NCI-H2171 treated with DMSO at 0.1 percent for 48 hours (cell line): Measurements from ENCODE around the gene PSMA5.
"Not testable (repeated sequence)": the region's sequence is repeated elsewhere in the genome, so short reads cannot be mapped to it uniquely, and the experiment has no call there.

ENCODE experiments used
- DNase-seq: peaks from one replicate; lab custom pipeline; 2025; lab: John Stamatoyannopoulos, UW

The PSMA5 gene

DNA sequence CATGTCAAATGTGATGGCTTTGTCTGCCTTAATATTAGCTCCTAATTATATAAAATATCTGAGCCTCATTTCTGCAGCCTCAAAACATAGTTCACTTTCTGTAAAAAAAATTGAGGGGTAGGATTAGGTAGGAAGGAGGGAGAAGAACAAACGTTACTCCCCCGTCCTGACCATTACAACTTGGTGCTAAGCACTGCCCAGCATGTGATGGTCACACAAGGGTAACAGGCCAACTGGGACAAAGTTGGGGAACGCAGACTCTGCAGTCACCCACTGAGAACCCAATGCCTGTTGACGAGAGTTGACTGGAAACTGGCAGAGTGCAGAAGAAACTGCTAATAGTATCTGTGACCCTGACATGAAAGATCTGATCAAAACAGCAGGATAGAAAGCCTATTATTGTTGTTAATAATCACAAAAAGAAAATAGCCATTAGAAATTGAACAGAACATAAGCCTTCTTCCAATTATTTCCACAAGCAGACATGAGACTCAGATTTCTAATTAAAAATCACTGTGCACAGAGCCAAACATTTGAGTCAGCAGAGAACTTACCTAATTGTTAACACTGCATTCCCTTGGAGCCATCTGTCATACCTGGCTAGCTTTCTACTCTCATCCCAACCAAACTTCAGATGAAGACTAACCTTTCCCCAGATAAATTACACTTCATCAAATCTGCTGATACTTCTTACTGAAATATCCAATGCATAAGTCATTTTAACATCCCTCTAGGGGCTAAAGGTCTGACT lies 34.0 kb downstream of the PSMA5 start:
- peak; percentile 38 for DNase-seq

DNA sequence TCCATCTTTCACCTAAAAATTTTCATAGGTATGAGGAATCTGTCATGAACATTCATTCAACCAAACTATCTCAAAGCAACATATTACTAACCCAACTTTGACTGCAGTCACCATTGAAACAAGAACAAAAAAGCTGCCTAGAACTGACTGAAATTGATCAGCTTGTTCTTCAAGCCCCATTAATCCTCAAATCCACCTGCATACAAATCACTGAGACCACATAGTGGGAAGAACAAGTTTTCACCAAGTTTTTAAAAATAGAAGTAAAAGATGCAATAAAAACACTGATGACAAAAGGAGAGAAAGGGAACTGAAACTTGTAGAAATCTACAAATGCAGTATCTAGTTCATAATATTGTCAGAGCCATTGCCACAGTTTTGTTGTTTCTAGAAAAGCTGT lies 34.6 kb downstream of the PSMA5 start:
- DNase-seq, result no peak

DNA sequence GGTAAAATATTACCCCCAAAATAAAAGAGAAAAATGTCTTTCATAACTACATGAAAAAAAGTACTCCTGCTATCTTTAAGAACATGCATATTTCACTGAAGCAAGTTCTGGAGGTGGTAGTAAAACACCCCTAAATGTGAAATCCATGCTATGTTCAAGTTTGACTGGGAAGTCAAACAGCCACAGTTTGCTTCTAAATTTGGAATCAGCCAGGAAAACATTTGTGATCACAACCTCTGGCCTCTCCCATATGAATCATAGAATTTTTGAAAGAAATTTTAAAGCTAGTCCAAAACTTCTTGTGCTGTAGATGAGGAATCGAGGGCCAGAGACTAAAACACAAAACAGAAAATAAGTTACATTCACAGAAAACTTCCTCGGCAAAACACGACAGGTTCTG lies 35.1 kb downstream of the PSMA5 start:
- DNase-seq, result no peak

DNA sequence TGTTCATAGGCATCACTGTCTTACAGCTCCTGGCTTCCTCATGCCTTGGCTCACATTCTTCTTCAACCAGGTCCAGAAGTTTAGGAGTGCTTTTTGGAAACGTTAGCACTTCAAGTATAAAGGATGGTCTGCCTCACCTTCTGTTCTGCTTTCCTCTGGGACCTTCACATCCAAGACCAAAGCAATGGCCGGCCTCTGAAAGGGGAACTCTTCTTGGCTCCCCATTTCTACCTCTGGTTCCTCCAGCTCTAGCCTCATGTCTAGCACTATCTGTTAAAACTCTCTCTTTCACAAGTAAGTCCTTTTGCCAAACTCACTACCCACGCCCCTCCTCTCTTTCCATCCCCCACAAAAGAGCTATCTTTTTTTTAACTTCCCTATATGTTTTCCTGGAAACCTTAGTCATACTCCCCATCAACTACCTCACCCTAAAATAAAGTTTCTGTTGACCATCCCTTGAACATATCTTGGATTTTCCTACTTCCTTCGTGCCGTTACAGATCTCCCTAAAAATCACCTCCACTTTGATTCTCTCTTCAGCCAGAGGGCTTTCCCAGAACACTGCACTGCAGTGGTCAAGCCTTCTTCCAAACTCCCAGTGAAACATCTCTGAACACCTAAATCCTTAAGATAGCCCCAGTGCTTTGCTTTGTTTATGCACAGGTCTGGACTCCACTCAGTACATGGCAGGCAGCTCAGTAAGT lies 36.5 kb downstream of the PSMA5 start:
- no peak for DNase-seq

DNA sequence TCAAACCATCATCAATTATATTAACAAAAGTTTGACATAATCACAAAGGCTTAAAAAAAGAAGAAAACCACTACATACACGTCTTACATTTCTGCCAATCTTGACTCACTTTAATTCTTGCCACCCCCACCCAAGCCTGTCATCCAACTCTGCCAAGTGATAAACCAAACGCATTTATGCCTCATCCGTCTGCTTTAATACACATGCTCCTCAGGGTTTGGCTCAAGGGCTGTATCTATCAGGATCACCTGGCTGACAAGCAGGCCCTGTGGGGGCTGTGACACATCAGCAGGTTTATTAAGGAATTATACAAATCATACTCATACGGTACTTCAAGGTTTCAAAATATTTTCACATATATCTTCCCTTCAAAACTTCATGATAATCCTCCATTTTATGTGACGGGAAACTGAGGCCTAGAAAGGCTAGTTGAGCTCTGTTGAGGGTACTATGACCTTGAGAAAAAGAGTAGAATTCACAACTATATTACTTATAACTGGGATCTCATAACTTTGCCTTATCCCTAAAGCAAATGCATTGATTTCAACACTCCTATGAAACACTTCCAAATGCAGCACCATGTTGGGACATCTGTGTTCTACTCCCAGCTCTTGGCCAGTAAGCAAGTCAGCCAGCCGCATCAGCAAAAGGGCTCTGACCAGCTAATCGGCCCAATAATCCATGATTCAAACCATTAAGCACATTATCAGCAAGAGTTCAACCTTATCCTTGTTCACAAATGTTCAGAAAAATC lies 37.2 kb downstream of the PSMA5 start:
- no peak for DNase-seq

DNA sequence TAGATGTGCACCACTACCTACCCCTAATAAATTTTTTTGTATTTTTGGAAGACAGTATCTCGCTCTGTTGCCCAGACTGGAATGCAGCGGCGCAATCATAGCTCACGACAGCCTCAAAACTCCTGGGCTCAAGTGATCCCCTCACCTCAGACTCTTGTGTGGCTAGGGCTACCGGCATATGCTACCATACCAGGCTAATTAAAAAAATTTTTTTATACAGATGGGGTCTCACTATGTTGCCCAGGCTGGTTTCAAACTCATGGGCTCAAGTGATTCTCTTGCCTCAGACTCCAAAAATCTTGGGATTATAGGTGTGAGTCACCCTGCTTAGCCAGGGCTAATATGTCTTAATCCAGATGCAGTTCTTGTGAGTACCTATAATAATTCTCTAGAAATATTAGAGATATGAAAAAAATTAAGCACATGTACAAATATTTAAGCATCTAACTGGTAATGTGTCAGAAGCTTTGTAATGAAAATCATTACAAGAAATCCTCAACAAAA lies 38.0 kb downstream of the PSMA5 start:
- no peak for DNase-seq

DNA sequence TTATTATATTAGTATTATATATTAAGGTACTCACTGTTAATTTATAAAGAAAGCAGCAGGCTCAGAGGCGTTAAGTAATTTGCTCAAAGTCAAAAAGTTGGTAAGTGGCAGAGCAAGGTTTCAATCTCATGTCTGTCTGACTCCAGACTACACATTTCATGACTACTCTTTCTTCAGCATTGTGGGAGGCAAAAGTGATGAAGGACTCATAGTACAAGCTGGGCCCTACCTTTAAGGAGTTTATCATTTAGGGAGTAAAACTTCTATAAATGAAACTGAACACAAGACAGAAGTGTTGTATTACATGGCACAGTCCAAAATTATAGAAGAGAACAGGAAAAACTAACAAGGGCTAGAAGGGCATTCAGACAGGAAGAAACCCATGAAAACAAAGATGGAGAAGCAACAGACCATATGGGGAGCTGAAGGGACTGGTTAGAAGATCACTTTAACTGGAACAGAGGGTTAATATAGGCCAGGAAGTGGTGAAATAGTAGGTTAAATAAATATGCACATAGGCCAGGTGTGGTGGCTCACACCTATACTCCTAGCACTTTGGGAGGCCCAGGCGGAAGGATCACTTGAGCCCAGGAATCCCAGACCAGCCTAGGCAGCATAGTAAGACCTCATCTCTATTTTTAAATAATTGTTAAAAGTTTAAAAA lies 40.1 kb downstream of the PSMA5 start:
- DNase-seq, result no peak

DNA sequence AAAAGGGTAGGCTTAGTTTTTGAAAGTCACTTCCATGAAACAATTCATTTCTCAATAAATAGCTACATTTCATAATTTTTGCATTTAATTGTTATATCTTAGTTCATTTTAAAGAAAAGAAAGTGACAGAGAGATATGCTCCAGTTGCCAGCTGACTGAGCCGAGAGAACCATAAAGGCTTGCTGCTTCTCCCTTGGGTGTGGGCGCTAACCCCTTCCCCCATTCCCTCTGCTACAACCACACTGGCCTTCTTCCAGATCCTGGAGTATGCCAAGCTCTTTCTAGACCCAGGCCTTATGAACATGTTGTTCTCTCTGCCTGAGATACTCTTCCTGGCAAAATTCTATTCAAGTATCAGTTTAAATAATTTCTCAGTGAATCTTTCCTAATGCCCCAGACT lies 40.8 kb downstream of the PSMA5 start:
- DNase-seq, result peak; percentile 32

DNA sequence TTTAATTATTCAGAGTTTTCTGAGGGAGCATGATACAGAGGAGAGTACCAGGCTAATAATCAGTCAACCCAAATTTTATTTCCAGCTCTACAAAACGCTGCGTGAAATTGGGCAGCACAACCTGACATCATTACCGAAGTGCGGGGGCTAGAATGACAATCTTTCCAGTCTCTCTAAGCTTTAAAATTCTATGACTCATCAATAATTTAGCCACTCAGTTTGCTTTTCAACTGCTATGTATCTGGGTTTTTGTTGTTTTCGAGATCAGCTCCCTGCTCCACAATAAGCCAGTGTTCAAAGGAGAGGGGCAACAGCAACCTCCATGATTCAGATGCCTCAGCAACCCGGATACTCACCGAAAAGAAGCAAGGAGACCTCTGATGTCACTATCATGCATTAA lies 42.4 kb downstream of the PSMA5 start:
- no peak for DNase-seq

DNA sequence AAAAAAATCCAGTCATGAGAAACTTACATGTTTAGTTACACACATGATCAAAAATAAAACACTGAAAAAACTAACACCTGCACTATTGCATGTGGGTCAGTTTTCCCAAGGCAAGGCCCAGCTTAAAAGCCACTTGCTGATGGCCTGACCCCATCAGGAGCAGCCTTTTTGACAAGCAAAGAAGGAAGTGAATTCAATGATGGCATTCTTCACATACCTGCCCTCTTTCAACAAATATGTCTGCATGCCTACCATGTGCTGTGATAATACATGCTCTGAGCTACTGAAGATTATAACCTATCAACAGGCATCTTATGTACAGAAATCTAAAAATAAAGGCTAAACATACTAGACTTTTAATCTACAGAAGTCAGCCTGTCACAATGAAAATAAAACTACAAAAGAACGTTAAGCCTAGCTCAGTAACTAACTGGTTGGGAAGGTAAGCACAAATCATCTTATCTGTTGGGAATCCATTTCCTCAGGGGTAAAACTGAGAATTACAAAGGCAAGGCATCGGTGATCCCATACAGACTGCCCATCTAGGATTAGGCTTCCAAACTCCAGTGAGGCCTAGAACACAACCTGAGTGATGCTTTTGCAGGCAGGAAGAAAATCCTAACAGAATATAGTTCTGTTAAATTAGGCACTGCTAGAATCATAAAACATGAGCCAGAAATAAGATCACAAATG lies 43.0 kb downstream of the PSMA5 start:
- no peak for DNase-seq

DNA sequence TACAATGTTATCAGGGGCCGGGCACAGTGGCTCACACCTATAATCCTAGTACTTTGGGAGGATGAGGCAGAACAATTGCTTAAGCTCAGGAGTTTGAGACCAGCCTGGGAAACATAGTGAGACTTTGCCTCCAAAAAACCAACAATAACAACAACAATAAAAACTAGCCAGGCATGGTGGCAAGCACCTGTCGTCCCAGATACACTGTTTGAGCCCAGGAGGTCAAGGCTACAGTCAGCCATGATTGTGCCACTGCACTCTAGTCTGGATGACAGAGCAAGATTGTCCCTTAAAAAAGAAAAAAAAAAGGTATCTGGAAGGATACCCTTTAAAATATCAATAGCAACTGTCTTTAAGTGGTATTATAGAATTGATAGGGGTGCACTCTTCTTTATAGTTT lies 44.7 kb downstream of the PSMA5 start:
- no peak for DNase-seq

DNA sequence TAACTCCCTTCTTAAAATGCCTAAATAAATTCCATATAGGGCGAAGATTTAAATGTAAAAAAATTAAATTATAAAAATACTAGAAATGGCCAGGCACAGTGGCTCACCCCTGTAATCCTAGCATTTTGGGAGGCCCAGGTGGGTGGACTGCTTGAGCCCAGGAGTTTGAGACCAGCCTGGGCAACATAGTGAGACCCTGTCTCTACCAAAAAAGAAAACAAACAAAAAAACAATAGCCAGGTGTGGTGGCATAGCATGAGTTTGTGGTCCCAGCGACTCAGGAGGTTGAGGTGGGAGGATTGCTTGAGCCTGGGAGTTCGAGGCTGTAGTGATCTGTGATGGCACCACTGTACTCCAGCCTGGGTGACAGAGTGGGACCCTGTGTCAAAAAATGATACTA lies 46.3 kb downstream of the PSMA5 start:
- no peak for DNase-seq

DNA sequence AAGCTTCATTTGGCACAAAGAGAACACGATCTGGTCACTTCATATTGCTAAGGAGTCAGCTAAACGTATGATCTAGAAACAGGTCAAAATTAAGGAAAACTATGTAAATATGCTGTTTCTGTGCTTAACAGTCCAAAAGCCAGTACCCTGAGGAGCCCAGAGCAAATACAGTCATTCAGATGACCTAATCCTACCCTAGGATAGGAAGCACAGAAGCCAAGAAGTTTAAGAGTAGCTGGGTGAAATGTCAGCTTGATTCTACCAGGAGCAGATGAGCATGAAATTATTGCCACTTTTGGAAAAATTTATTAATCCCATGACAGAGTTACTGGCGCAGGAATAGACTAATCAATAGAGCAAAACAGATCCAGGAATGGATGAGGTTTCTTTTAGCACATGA lies 46.8 kb downstream of the PSMA5 start:
- DNase-seq, result no peak

DNA sequence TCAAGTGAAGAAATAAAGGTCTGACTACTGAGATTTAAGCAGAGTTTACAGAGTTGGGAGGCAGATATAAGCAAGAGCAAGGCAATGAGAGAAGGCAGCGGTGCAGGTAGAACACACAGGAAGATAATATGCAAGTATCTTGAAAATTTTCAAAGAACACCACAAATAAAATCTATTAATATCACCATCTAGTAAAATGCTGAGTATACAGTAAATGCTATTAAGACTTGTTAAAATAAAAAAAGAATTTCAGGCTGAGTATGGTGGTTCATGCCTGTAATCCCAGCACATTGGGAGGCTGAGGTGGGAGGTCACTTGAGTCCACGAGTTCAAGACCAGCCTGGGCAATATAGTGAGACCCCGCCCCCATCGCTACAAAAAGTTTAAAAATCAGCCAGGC lies 48.5 kb downstream of the PSMA5 start:
- no peak for DNase-seq

DNA sequence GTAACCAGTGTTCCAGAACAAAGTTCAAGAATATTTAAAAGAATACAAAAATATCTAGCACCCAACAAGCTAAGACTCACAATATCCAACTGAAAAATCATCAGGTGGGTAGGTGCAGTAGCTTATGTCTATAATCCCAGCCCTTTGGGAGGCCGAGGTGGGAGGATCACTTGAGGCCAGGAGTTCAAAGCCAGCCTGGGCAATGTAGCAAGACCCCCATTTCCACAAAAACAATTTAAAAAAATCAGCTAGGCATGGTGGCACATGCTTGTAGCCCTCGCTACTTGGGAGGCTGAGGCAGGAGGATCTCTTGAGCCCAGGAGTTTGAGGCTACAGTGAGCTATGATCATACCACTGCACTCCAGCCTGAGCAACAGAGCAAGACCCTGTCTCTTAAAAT lies 52.6 kb downstream of the PSMA5 start:
- not testable (repeated sequence) for DNase-seq

DNA sequence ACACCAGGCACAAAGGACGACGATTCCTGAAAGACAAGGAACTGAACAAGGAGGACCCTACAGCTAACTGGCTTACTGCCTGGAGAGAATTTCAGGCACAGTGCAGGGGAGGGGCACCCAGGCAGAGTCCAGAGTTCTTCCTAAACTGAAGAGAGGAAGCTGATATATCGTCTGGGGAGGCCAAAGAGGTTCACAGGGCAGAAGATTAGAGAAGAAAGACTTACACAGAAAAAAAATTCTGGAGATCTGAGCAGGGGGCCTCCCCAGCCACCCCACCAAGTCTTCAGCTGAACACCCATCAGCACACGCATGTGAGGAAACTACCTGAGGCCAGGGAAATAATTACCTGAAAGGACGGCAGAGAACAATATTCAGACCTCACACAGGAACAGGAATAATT lies 53.1 kb downstream of the PSMA5 start:
- DNase-seq, result no peak

DNA sequence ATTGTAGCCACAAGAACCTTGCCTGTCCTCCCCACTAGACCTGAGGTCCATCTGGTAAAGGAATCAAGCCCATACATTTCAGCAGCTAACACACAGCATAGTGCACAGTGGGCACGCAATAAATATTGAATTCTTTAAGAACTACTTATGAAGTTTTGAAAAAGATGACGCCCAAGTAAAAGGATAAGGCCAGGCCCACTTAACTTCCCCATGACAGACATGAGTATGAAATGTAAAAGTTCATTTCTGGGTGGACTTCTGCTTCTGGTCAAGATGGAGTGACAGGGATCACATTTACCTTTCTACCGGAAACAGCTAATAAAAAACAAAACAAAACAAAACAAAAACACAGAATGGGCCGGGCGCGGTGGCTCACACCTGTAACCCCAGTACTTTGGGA lies 54.0 kb downstream of the PSMA5 start:
- no peak for DNase-seq

DNA sequence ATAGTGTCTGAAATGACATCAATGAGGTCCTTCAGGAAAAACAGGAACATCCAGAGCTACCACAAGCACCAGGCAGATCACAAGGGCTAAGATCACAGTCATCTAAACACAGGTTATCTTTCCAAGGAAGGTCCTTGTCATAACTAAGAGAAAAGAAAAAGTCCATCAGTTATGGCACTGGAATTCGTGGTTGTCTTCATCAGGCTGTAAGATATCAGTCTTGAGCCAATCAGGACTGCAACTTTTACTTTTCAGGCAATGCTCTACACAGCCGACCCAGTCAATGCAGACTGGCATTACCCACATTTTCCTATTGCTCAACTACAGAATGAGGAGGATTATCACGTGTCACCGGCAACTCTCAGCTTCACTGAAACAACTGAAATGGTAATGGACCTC lies 54.9 kb downstream of the PSMA5 start:
- DNase-seq, result no peak

DNA sequence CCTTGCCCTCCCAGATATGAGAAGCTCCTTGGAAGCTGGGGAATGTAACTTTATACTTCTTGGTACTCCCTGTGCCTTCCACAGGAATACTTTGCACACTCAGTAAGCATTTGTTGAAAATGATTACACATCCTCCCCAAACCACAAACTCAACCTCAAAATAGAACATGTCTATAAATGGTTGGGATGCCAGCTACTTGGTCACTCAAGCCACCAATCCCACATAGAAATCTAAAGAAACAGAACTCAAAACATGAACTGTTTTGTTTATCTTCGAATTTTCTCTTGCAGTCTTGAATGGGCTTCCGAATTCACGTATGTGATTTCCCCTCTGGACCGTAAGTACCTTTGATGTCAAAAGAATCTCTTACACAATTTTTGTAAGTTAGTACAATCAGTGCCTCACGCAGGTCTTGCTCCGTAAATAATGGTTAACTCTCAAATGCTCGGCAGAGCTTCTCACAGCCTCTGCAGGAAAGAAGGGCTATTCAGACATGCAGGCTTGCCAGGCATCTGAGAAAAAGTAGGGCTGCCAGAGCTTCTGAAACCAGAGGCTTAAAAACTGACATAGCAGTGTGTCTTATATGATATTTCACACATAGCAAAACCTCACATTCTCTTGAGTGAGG lies 55.4 kb downstream of the PSMA5 start:
- no peak for DNase-seq

DNA sequence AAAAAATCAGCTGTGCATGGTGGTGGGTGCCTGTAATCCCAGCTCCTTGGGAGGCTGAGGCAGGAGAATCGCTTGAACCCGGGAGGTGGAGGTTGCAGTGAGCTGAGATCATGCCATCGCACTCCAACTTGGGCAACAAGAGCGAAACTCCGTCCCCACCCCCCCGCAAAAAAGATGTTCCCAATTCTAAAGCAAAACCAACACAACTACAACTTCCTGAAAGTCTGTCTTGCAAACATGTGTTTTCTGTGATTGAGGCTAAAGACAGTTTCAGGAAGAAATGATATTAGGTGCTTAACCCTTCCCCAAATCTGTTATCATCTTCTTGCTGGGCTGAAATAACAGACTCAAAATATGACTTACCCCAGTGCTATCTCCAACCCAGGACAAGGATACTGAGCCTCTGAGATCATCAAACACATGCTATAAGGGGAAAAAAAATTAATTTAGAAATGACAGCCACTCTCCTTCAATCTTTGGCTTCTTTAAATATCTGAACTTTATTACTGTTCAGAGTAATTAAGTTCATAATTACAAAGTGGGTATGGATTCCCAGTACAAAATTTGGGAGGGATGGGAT lies 57.0 kb downstream of the PSMA5 start:
- DNase-seq, result no peak

DNA sequence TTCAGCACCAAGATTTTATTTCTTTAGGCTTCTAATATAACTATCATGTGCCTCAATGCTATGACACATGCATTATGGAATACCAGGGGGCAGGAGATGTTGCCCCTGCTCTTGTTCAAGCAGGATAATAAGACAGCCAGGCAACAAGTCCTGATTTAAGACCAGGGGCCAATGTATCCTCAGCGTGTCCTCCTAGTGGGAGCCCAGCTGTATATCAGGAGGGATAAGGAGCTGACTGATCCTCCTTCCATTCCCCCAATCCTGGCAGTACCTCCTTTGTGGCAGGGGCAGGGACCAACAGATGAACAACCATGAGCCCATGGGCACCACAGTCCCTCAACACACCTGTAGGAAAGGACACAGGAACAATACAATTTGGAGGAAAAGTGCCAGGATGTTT lies 57.8 kb downstream of the PSMA5 start:
- DNase-seq, result no peak
